ENCODE measurements around the gene CHADL. TPM values are rescaled to one million over a fixed set of nuclear protein-coding genes. Genes with fewer than 3 reads are reported as not detected.
"Not testable (repeated sequence)": the region's sequence is repeated elsewhere in the genome, so short reads cannot be mapped to it uniquely, and the experiment has no call there.

Gene CHADL
- total RNA-seq, 1 donor from 2014 or later: 0.20 TPM

- intact Hi-C loops (cut with micrococcal nuclease): no loop called here
These were observed 49.3 kb downstream of the CHADL start for GRCh38 chr22:41191467-41191866.

- intact Hi-C loops (cut with micrococcal nuclease): no loop called here
These were observed 56.1 kb downstream of the CHADL start for GRCh38 chr22:41184679-41185078.

GRCh38 chr22:41181349-41182241 lies 59.1 kb downstream of the CHADL start:
- intact Hi-C loops (cut with micrococcal nuclease): no loop called here

- intact Hi-C loops (cut with micrococcal nuclease): no loop called here
These were observed 59.8 kb downstream of the CHADL start for GRCh38 chr22:41180926-41181325.

- intact Hi-C loops (cut with micrococcal nuclease): not testable (repeated sequence)
These were observed 60.4 kb downstream of the CHADL start for GRCh38 chr22:41180362-41180761.

Other genes with a start within 250 kb of the CHADL start
- gene EP300, start 148.3 kb downstream of the CHADL start, total RNA-seq: 76.8 and 87.2 TPM in 2 replicates
- 41.4 and 43.8 TPM in 2 replicates for gene L3MBTL2, start 35.6 kb downstream of the CHADL start, total RNA-seq
- gene RANGAP1, start 45.3 kb upstream of the CHADL start, total RNA-seq: 99.8 and 101 TPM in 2 replicates
- 55.1 and 55.6 TPM in 2 replicates for gene ZC3H7B, start 60.6 kb upstream of the CHADL start, total RNA-seq
- 3.0 and 3.3 TPM in 2 replicates for gene TEF, start 141.0 kb upstream of the CHADL start, total RNA-seq
- gene TOB2, start 205.9 kb upstream of the CHADL start, total RNA-seq: 30.8 and 32.7 TPM in 2 replicates
- gene PHF5A, start 227.8 kb upstream of the CHADL start, total RNA-seq: 61.7 and 72.6 TPM in 2 replicates
- gene ACO2, start 228.2 kb upstream of the CHADL start, total RNA-seq: 82.6 and 87.8 TPM in 2 replicates

Data from T-helper 2 cell treated with Interferon-gamma antibody and Interleukin-4, amounts not matched to agents 100 ng/mL and 5 ng/mL, for 36 hours (primary cell).